GM12892 (cell line): ENCODE data around the gene ADH6.

Experiments
- POLR2A ChIP-seq: IDR thresholded peaks from 2 replicates; pipeline ENCODE4 v1.6.1; 2011; ENCODE audit warnings: low read depth, low read length, control low read depth
- POLR2AphosphoS5 ChIP-seq: IDR thresholded peaks from 2 replicates; pipeline ENCODE4 v1.6.1; 2011; ENCODE audit warnings: low read depth, low read length, control low read depth
- TAF1 ChIP-seq: IDR thresholded peaks from 2 replicates; pipeline ENCODE4 v1.6.1; 2011; ENCODE audit warnings: low read depth, mild to moderate bottlenecking, control low read depth, low read length, borderline replicate concordance

GRCh38 chr4:99157478-99157935, 61.5 kb downstream of the ADH6 start:
- no peak for TF ChIP-seq POLR2AphosphoS5
- no peak for TF ChIP-seq POLR2A
- no peak for TF ChIP-seq TAF1
